HG03159 (cell line): ENCODE results near the gene HIF1A.
"Not testable (repeated sequence)": the region's sequence is repeated elsewhere in the genome, so short reads cannot be mapped to it uniquely, and the experiment has no call there.

ENCODE experiments used
- ATAC-seq: cut with Tn5 transposase; IDR thresholded peaks from one replicate; pipeline ENCODE4 v1.9.1; 2021; ENCODE audit warnings: mild to moderate bottlenecking, moderate library complexity; ENCODE audit not compliant: unreplicated experiment

The HIF1A gene

GRCh38 chr14:61744238-61744637 is 48.9 kb downstream of the HIF1A start:
- no peak for ATAC-seq

GRCh38 chr14:61746346-61746745 is 51.0 kb downstream of the HIF1A start:
- not testable (repeated sequence) for ATAC-seq

GRCh38 chr14:61746881-61747280 is 51.6 kb downstream of the HIF1A start:
- no peak for ATAC-seq

GRCh38 chr14:61747342-61747741 is 52.0 kb downstream of the HIF1A start:
- ATAC-seq, result no peak

GRCh38 chr14:61749264-61749663 is 54.0 kb downstream of the HIF1A start:
- no peak for ATAC-seq

- ATAC-seq, result no peak
These were observed 54.6 kb downstream of the HIF1A start for GRCh38 chr14:61749867-61750266.

- peak; percentile 91 for ATAC-seq
These were observed 55.6 kb downstream of the HIF1A start for GRCh38 chr14:61750708-61751474.

- ATAC-seq, result no peak
These were observed 56.2 kb downstream of the HIF1A start for GRCh38 chr14:61751475-61751989.

GRCh38 chr14:61752626-61753025 is 57.3 kb downstream of the HIF1A start:
- peak; percentile 60 for ATAC-seq

GRCh38 chr14:61753631-61754030 is 58.3 kb downstream of the HIF1A start:
- ATAC-seq, result no peak

GRCh38 chr14:61754627-61755381 is 59.5 kb downstream of the HIF1A start:
- ATAC-seq, result no peak

- not testable (repeated sequence) for ATAC-seq
These were observed 60.0 kb downstream of the HIF1A start for GRCh38 chr14:61755382-61755742.

GRCh38 chr14:61756135-61756534 is 60.8 kb downstream of the HIF1A start:
- no peak for ATAC-seq

- ATAC-seq, result no peak
These were observed 64.6 kb downstream of the HIF1A start for GRCh38 chr14:61759878-61760277.

GRCh38 chr14:61761557-61761956 is 66.2 kb downstream of the HIF1A start:
- peak; percentile 1 for ATAC-seq

GRCh38 chr14:61761959-61762786 is 66.9 kb downstream of the HIF1A start, which contains the start of gene SNAPC1:
SNAPC1 (plus strand) TSS chr14:61762420; CDS start chr14:61762461, 41 bp downstream.
- peak; percentile 99 for ATAC-seq

GRCh38 chr14:61764342-61765122 is 69.2 kb downstream of the HIF1A start:
- ATAC-seq, result no peak

GRCh38 chr14:61765225-61765943 is 70.1 kb downstream of the HIF1A start:
- ATAC-seq, result no peak

- ATAC-seq, result no peak
These were observed 70.8 kb downstream of the HIF1A start for GRCh38 chr14:61766151-61766550.

- no peak for ATAC-seq
These were observed 72.9 kb downstream of the HIF1A start for GRCh38 chr14:61768240-61768639.
